ENCODE measurements around the gene CD164L2. TPM values are rescaled to one million over a fixed set of nuclear protein-coding genes. Genes with fewer than 3 reads are reported as not detected.

The CD164L2 gene
- total RNA-seq, 4 donors from 2014 or later: not detected

GRCh38 chr1:27366411-27367159, 16.5 kb downstream of the CD164L2 start, which contains the start of gene MAP3K6:
TSS of gene MAP3K6 (minus strand) at chr1:27366961. CDS start at chr1:27366597, 364 bp downstream.
- Histone ChIP-seq H3K4me1 (peaks cover 9 to 57% (median 19%) of the 10 kb centered on the region in 3 donors), H3K36me3 (peaks cover 0 to 33% of the 10 kb centered on the region in 2 donors), H3K4me3 (peak within 1 kb of the TSS; percentile 69 to 91), H3K9me3 (no peaks in the 10 kb centered on the region), H3K27me3 (no peaks in the 10 kb centered on the region), H3K27ac (peak within 1 kb of the TSS; percentile 94 to 99 (median 98))
- peak in 3 of 4 experiments; percentile 45 to 51 (median 47) for TF ChIP-seq CTCF (IDR thresholded peaks at IDR 0.05)
- TF ChIP-seq POLR2AphosphoS5 (IDR thresholded peaks at IDR 0.05): peak; percentile 85
- TF ChIP-seq EP300 (IDR thresholded peaks at IDR 0.05): no peak
- peak; percentile 82 to 87 for TF ChIP-seq POLR2A (IDR thresholded peaks at IDR 0.05)
- peak; percentile 84 for ATAC-seq
- 0% methylated on average over 4 of the region's 67 CpGs; no CpG with 5 or more reads in 1 of the 2 donors for WGBS, 2 donors (ENCODE audit: low coverage in 1 of 2)

- no peak for TF ChIP-seq EP300 (IDR thresholded peaks at IDR 0.05)
- TF ChIP-seq POLR2AphosphoS5 (IDR thresholded peaks at IDR 0.05): no peak
- TF ChIP-seq POLR2A (IDR thresholded peaks at IDR 0.05): peak; percentile 40 to 51
- H3K27ac ChIP-seq: peak overlapping the region; percentile 94 to 99 (median 98)
- no peaks in the 10 kb centered on the region for H3K9me3 ChIP-seq
- no peaks in the 10 kb centered on the region for H3K27me3 ChIP-seq
- peaks cover 9 to 60% (median 19%) of the 10 kb centered on the region in 3 donors for H3K4me1 ChIP-seq
- H3K36me3 ChIP-seq: peaks cover 0 to 38% of the 10 kb centered on the region in 2 donors
- WGBS, 2 donors (ENCODE audit: low coverage in 1 of 2): 0% methylated on average over 1 of the region's 30 CpGs; no CpG with 5 or more reads in 1 of the 2 donors
- ATAC-seq: peak; percentile 69
- peak overlapping the region; percentile 69 to 91 for H3K4me3 ChIP-seq
Observed at GRCh38 chr1:27366113-27366410, 17.1 kb downstream of the CD164L2 start.

GRCh38 chr1:27365372-27366112, 17.6 kb downstream of the CD164L2 start:
- H3K4me1 ChIP-seq: peaks cover 9 to 65% (median 19%) of the 10 kb centered on the region in 3 donors
- TF ChIP-seq CTCF (IDR thresholded peaks at IDR 0.05): peak in 1 of 4 experiments; percentile 3
- TF ChIP-seq POLR2AphosphoS5 (IDR thresholded peaks at IDR 0.05): peak; percentile 57
- TF ChIP-seq EP300 (IDR thresholded peaks at IDR 0.05): no peak
- peak; percentile 38 to 51 for TF ChIP-seq POLR2A (IDR thresholded peaks at IDR 0.05)

GRCh38 chr1:27364696-27365371, 18.3 kb downstream of the CD164L2 start:
- peaks cover 0 to 50% of the 10 kb centered on the region in 2 donors for H3K36me3 ChIP-seq
- peaks cover 9 to 70% (median 19%) of the 10 kb centered on the region in 3 donors for H3K4me1 ChIP-seq
- H3K27ac ChIP-seq: peak overlapping the region; percentile 94 to 99 (median 98)
- peak overlapping the region; percentile 69 to 91 for H3K4me3 ChIP-seq
- no CpG with 5 or more reads among the region's 11 CpGs for WGBS, 2 donors (ENCODE audit: low coverage in 1 of 2)
- ATAC-seq: no peak
- TF ChIP-seq EP300 (IDR thresholded peaks at IDR 0.05): no peak
- no peak for TF ChIP-seq POLR2AphosphoS5 (IDR thresholded peaks at IDR 0.05)
- no peak for TF ChIP-seq POLR2A (IDR thresholded peaks at IDR 0.05)
- TF ChIP-seq CTCF (IDR thresholded peaks at IDR 0.05): no peak
- no peaks in the 10 kb centered on the region for H3K9me3 ChIP-seq
- no peaks in the 10 kb centered on the region for H3K27me3 ChIP-seq

More at GRCh38 chr1:27365372-27366112, 17.6 kb downstream of the CD164L2 start:
- Histone ChIP-seq H3K4me3 (peak overlapping the region; percentile 69 to 91), H3K27ac (peak overlapping the region; percentile 94 to 99 (median 98)), H3K27me3 (no peaks in the 10 kb centered on the region), H3K36me3 (peaks cover 0 to 43% of the 10 kb centered on the region in 2 donors), H3K9me3 (no peaks in the 10 kb centered on the region)
- peak; percentile 81 for ATAC-seq
- 0 to 4% methylated on average over 9 to 16 of the region's 40 CpGs for WGBS, 2 donors (ENCODE audit: low coverage in 1 of 2)

Data from gastroesophageal sphincter (tissue), 4 donors.